K562 (cell line): ENCODE measurements around the gene MRPL40. TPM values are rescaled to one million over a fixed set of nuclear protein-coding genes. Genes with fewer than 3 reads are reported as not detected.
A peak's percentile ranks its signal among the peaks of the same experiment; 100 is the strongest.

Source experiments
- CHD7 ChIP-seq: fragments of 200-600 bp; sonication (generic); IDR thresholded peaks from one replicate; pipeline ENCODE4 v1.6.1; 2012; ENCODE audit warnings: mild to moderate bottlenecking, low read depth, low read length, inconsistent platforms
- CXXC5 ChIP-seq: fragments of 250-450 bp; sonication (Bioruptor Pico); IDR thresholded peaks from 2 replicates; pipeline ENCODE4 v1.8.0; 2022; ENCODE audit warnings: inconsistent platforms, mild to moderate bottlenecking, moderate library complexity
- E2F3 ChIP-seq: fragments of 250-450 bp; sonication (Bioruptor Pico); IDR thresholded peaks from 2 replicates; pipeline ENCODE4 v1.4.0; 2020; ENCODE audit warnings: mild to moderate bottlenecking
- EWSR1 ChIP-seq: fragments of 450-650 bp; IDR thresholded peaks from 2 replicates; pipeline ENCODE4 v1.6.1; 2018; ENCODE audit warnings: borderline replicate concordance, mild to moderate bottlenecking, low read depth, moderate library complexity; ENCODE audit not compliant: partially characterized antibody
- EZH2 ChIP-seq: IDR thresholded peaks from 2 replicates; pipeline ENCODE4 v1.6.1; 2012; ENCODE audit warnings: low read depth, mild to moderate bottlenecking, inconsistent platforms, low read length, borderline replicate concordance
- HINFP ChIP-seq: fragments of 450-650 bp; conservative IDR thresholded peaks from 2 replicates; pipeline ENCODE4 v1.6.1; 2016; ENCODE audit warnings: missing genetic modification characterization, low read depth, mild to moderate bottlenecking, control low read depth, missing compliant biosample characterization
- KLF10 ChIP-seq: fragments of 250-450 bp; sonication (Bioruptor Pico); IDR thresholded peaks from 2 replicates; pipeline ENCODE4 v1.6.1; 2021; ENCODE audit warnings: matching md5 sums
- MEF2D ChIP-seq: conservative IDR thresholded peaks from 2 replicates; pipeline ENCODE4 v1.6.1; 2016; ENCODE audit warnings: low read depth, missing genetic modification characterization, missing compliant biosample characterization
- NFE2 ChIP-seq: IDR thresholded peaks from 2 replicates; pipeline ENCODE4 v1.6.1; 2014; ENCODE audit warnings: antibody characterized with exemption, low read depth
- NFIX ChIP-seq: fragments of 250-450 bp; sonication (Bioruptor Pico); IDR thresholded peaks from 2 replicates; pipeline ENCODE4 v1.4.0; 2020; ENCODE audit warnings: low read depth, mild to moderate bottlenecking, moderate library complexity
- RBM22 ChIP-seq: fragments of 200-400 bp; formaldehyde crosslinking; IDR thresholded peaks from 2 replicates; pipeline ENCODE4 v1.6.1; 2018; ENCODE audit warnings: low read length, low read depth; ENCODE audit not compliant: poor library complexity, severe bottlenecking
- ZNF124 ChIP-seq: sonication (generic); formaldehyde crosslinking; IDR thresholded peaks from 2 replicates; pipeline ENCODE4 v1.8.1; 2022; ENCODE audit warnings: missing genetic modification reagents
- ZNF253 ChIP-seq: fragments of 250-450 bp; sonication (Bioruptor Pico); conservative IDR thresholded peaks from 2 replicates; pipeline ENCODE4 v1.6.1; 2021; ENCODE audit warnings: mild to moderate bottlenecking
- ZNF512 ChIP-seq: IDR thresholded peaks from 2 replicates; pipeline ENCODE4 v1.6.1; 2016; ENCODE audit warnings: missing genetic modification characterization, missing compliant biosample characterization
- polyA plus RNA-seq, 8 experiments: library from polyadenylated mRNA; depleted of rRNA in 4 of 8; stranded (reverse) in 5 of 8; unstranded in 3 of 8; fragments of >200 nt; fragmentation: Nextera tagmentation in 2 of 8; fragmentation: Illumina TruSeq in 1 of 8; extraction: Ambion mirVana in 2 of 8; extraction: Trizol in 1 of 8; gene quantifications; 2 replicates each; pipeline versions ENCODE4 v1.2.1 to v1.2.3, GENCODE V29; 2011 to 2014; ENCODE audit warnings: inconsistent platforms in 1 of 8, missing spikeins in 1 of 8
- total RNA-seq, 7 experiments: library from RNA; depleted of rRNA in 6 of 7; stranded (reverse); fragments of >200 nt in 6 of 7; fragmentation: Illumina TruSeq in 2 of 7; extraction: Trizol in 2 of 7; gene quantifications; 2 replicates each; pipeline versions ENCODE4 v1.2.1 to v1.2.3, GENCODE V29; 2011 to 2021; ENCODE audit warnings: low replicate concordance in 1 of 7

The MRPL40 gene
- total and polyA plus RNA-seq, 9 of the 15 experiments (the other 6 are each of a cell fraction or from before 2014, with no cell fraction given) = 132 to 652 (median 208) TPM

GRCh38 chr22:19478901-19479354, 46.6 kb downstream of the MRPL40 start, which contains the start of gene UFD1 (continued):
- TF ChIP-seq HINFP = no peak
- no peak for TF ChIP-seq CHD7
- no peak for TF ChIP-seq NFE2
- TF ChIP-seq ZNF124 = no peak
- no peak for TF ChIP-seq KLF10 (CRISPR knock-in tag)
- TF ChIP-seq NFIX (CRISPR knock-in tag) = 0 out of 2 replicates have a peak, but pooled peaks have one; percentile 3
- TF ChIP-seq EWSR1 = no peak
- TF ChIP-seq ZNF253 (CRISPR knock-in tag) = no peak
- TF ChIP-seq EZH2 = no peak
- TF ChIP-seq E2F3 (CRISPR knock-in tag) = 0 out of 2 replicates have a peak, but pooled peaks have one; percentile 6
- TF ChIP-seq CXXC5 (CRISPR knock-in tag) = 0 out of 2 replicates have a peak, but pooled peaks have one; percentile 99
- TF ChIP-seq MEF2D (tag) = no peak
- no peak for TF ChIP-seq ZNF512
- peak; percentile 95 for TF ChIP-seq RBM22
